Measurements from ENCODE around the gene TMEM184C.

The TMEM184C gene

GRCh38 chr4:147683188-147683591 is 66.0 kb downstream of the TMEM184C start:
- Mint-ChIP-seq H3K27me3 (ENCODE audit: low read depth, poor library complexity) (peaks cover 9% of the 10 kb centered on the region), H3K9me3 (peaks cover 9% of the 10 kb centered on the region), H3K27ac (peak overlapping the region; percentile 94), H3K4me1 (peaks cover 29% of the 10 kb centered on the region), H3K4me3 (peak overlapping the region; percentile 92), H3K36me3 (ENCODE audit: low read depth) (peaks cover 13% of the 10 kb centered on the region)
- no peak for TF ChIP-seq CTCF (IDR thresholded peaks at IDR 0.05)
- DNase-seq: peak; percentile 11

- peak within 1 kb of the TSS; percentile 94 for H3K27ac Mint-ChIP-seq
- H3K4me3 Mint-ChIP-seq: peak within 1 kb of the TSS; percentile 92
- peak; percentile 82 for DNase-seq
- peaks cover 9% of the 10 kb centered on the region for H3K9me3 Mint-ChIP-seq
- peaks cover 11% of the 10 kb centered on the region for H3K27me3 Mint-ChIP-seq (ENCODE audit: low read depth, poor library complexity)
- H3K36me3 Mint-ChIP-seq (ENCODE audit: low read depth): peaks cover 7% of the 10 kb centered on the region
- H3K4me1 Mint-ChIP-seq: peaks cover 29% of the 10 kb centered on the region
- TF ChIP-seq CTCF (IDR thresholded peaks at IDR 0.05): no peak
Measured at GRCh38 chr4:147683717-147684700, 66.8 kb downstream of the TMEM184C start, which contains the start of gene PRMT9. Gene PRMT9 (minus strand): TSS chr4:147684163. CDS start chr4:147683987, 176 bp downstream.

- no peak for TF ChIP-seq CTCF (IDR thresholded peaks at IDR 0.05)
- H3K36me3 Mint-ChIP-seq (ENCODE audit: low read depth): no peaks in the 10 kb centered on the region
- DNase-seq: no peak
- peaks cover 9% of the 10 kb centered on the region for H3K9me3 Mint-ChIP-seq
- H3K4me1 Mint-ChIP-seq: peaks cover 7% of the 10 kb centered on the region
- H3K27ac Mint-ChIP-seq: no peak overlapping the region
- H3K4me3 Mint-ChIP-seq: no peak overlapping the region
- peaks cover 20% of the 10 kb centered on the region for H3K27me3 Mint-ChIP-seq (ENCODE audit: low read depth, poor library complexity)
Measured at GRCh38 chr4:147689067-147689466, 71.9 kb downstream of the TMEM184C start.

- no peak overlapping the region for H3K4me3 Mint-ChIP-seq
- H3K9me3 Mint-ChIP-seq: no peaks in the 10 kb centered on the region
- TF ChIP-seq CTCF (IDR thresholded peaks at IDR 0.05): no peak
- H3K27ac Mint-ChIP-seq: no peak overlapping the region
- no peak for DNase-seq
- H3K4me1 Mint-ChIP-seq: no peaks in the 10 kb centered on the region
- peaks cover 14% of the 10 kb centered on the region for H3K27me3 Mint-ChIP-seq (ENCODE audit: low read depth, poor library complexity)
- H3K36me3 Mint-ChIP-seq (ENCODE audit: low read depth): no peaks in the 10 kb centered on the region
Measured at GRCh38 chr4:147691820-147692219, 74.6 kb downstream of the TMEM184C start.

- no peak for TF ChIP-seq CTCF (IDR thresholded peaks at IDR 0.05)
- no peak for DNase-seq
- peaks cover 4% of the 10 kb centered on the region for H3K9me3 Mint-ChIP-seq
- no peaks in the 10 kb centered on the region for H3K4me1 Mint-ChIP-seq
- H3K4me3 Mint-ChIP-seq: no peak overlapping the region
- no peaks in the 10 kb centered on the region for H3K36me3 Mint-ChIP-seq (ENCODE audit: low read depth)
- no peak overlapping the region for H3K27ac Mint-ChIP-seq
- H3K27me3 Mint-ChIP-seq (ENCODE audit: low read depth, poor library complexity): peaks cover 11% of the 10 kb centered on the region
Measured at GRCh38 chr4:147693218-147693617, 76.0 kb downstream of the TMEM184C start.
